ENCODE measurements around the gene AFDN.

- TF ChIP-seq CTCF (IDR thresholded peaks at IDR 0.05; ENCODE audit: low read length), result no peak
- TF ChIP-seq EZH2phosphoT487 (IDR thresholded peaks at IDR 0.05; ENCODE audit: low read length), result no peak
- no peak for TF ChIP-seq EZH2 (optimal IDR thresholded peaks at IDR 0.05; ENCODE audit: low read depth, low read length)
Measured at GRCh38 chr6:167920165-167920564, 93.5 kb downstream of the AFDN start.

Data from MM.1S (cell line).